Gastrocnemius medialis (tissue), 4 donors: ENCODE results near the gene CEACAM1. TPM values are rescaled to one million over a fixed set of nuclear protein-coding genes. Genes with fewer than 3 reads are reported as not detected.
"Not testable (repeated sequence)": the region's sequence is repeated elsewhere in the genome, so short reads cannot be mapped to it uniquely, and the experiment has no call there.

Experiments used
- ATAC-seq, 2 donors: fragments of 150-250 bp; one replicate each; pipeline ENCODE4 v1.9.1; 2016
- DNase-seq, 2 donors: peaks; one replicate each; pipeline ENCODE4 v3.0.0-alpha.2; 2019
- H3K27ac ChIP-seq, 4 donors: fragments of 200-600 bp; sonication (generic); 1 replicate in 1 of 4; 2 replicates in 3 of 4; pipeline ENCODE4 v1.5.1; 2016 to 2018; ENCODE audit warnings: mild to moderate bottlenecking in 2 of 4, moderate library complexity in 1 of 4
- H3K27me3 ChIP-seq, 3 donors: fragments of 200-600 bp; sonication (generic) in 2 of 3; 1 replicate in 1 of 3; 2 replicates in 2 of 3; pipeline versions ENCODE4 v1.5.1 to v1.6.0; 2016 to 2019; ENCODE audit warnings: mild to moderate bottlenecking in 1 of 3, moderate library complexity in 1 of 3
- H3K36me3 ChIP-seq, 2 donors: fragments of 200-600 bp; sonication (generic) in 1 of 2; one replicate each; pipeline ENCODE4 v1.5.1; 2017 to 2018
- H3K4me1 ChIP-seq, 2 donors: fragments of 200-600 bp; sonication (generic) in 1 of 2; one replicate each; pipeline ENCODE4 v1.5.1; 2016 to 2017; ENCODE audit warnings: mild to moderate bottlenecking in 2 of 2
- H3K4me3 ChIP-seq, 4 donors: fragments of 200-600 bp; sonication (generic) in 3 of 4; 1 replicate in 1 of 4; 2 replicates in 3 of 4; pipeline ENCODE4 v1.5.1; 2016 to 2019; ENCODE audit warnings: mild to moderate bottlenecking in 2 of 4
- H3K9me3 ChIP-seq, 3 donors: fragments of 200-600 bp; sonication (generic) in 2 of 3; 1 replicate in 1 of 3; 2 replicates in 2 of 3; pipeline ENCODE4 v1.5.1; 2016 to 2019
- CTCF ChIP-seq, 5 experiments: fragments of 450-650 bp in 3 of 5; fragments of 200-600 bp in 2 of 5; sonication (generic) in 2 of 5; IDR thresholded peaks in 4 of 5; conservative IDR thresholded peaks in 1 of 5; 1 replicate in 4 of 5; 2 replicates in 1 of 5; pipeline ENCODE4 v1.5.1; 2016 to 2019; ENCODE audit warnings: antibody characterized with exemption in 5 of 5, mild to moderate bottlenecking in 3 of 5, moderate library complexity in 3 of 5
- POLR2A ChIP-seq, 2 donors: fragments of 450-650 bp; IDR thresholded peaks; one replicate each; pipeline ENCODE4 v1.6.1; 2017; ENCODE audit warnings: antibody characterized with exemption in 2 of 2, mild to moderate bottlenecking in 2 of 2, moderate library complexity in 2 of 2
- in situ Hi-C, 4 donors: fragments of 200-750 bp; cut with MboI; loops; one replicate each; pipeline versions ENCODE4 v1.15.0 to v1.8.0; 2017; ENCODE audit warnings: low sequenced_read_pairs in 4 of 4
- intact Hi-C: fragments of 100-400 bp; cut with DNase I; formaldehyde crosslinking; loops from one replicate; pipeline ENCODE4 v1.15.1; 2023; ENCODE audit warnings: low total_unique reads
- total RNA-seq, 4 donors: library from RNA; depleted of rRNA; stranded (reverse); fragments of >200 nt; gene quantifications; one replicate each; pipeline versions ENCODE4 v1.1.0 to v1.2.3, GENCODE V29; 2016

The CEACAM1 gene
- total RNA-seq, 4 donors from 2014 or later, result 0.36 to 2.0 (median 0.53) TPM

GRCh38 chr19:42512130-42512636 is 16.1 kb downstream of the CEACAM1 start:
- peaks cover 0 to 2% (median 0%) of the 10 kb centered on the region in 3 donors for H3K9me3 ChIP-seq
- no peaks in the 10 kb centered on the region for H3K27me3 ChIP-seq
- no peak overlapping the region for H3K4me3 ChIP-seq
- intact Hi-C loops, result no loop called here
- no peak overlapping the region for H3K27ac ChIP-seq
- TF ChIP-seq CTCF (IDR thresholded peaks at IDR 0.05 in 4 of 5, conservative IDR thresholded peaks at IDR 0.05 in 1 of 5), result no peak
- TF ChIP-seq POLR2A (IDR thresholded peaks at IDR 0.05), result no peak
- no peaks in the 10 kb centered on the region for H3K4me1 ChIP-seq
- ATAC-seq (no peak), DNase-seq (no peak)
- no peaks in the 10 kb centered on the region for H3K36me3 ChIP-seq
- in situ Hi-C loops, result no loop called here

DNA sequence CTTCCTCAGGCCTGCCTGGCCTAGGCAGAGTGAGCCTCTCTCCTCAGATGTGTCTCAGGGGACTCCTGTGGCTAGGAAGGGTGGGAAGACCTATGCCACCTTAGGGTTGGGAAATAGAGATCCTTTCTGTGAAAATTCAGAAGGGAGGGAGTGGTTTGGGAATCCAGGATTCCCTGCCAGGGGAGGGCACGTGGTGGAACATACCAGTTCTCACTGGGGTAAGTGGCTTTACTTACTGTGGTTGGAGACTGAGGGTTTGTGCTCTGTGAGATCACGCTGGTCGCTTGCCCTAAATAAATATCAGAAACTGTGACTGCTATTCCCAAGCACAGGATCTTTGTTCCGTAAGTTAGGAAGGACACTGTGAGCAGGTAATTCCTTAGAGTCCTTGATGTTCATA is 16.9 kb downstream of the CEACAM1 start:
- H3K36me3 ChIP-seq, result no peaks in the 10 kb centered on the region

GRCh38 chr19:42508892-42509444 is 19.3 kb downstream of the CEACAM1 start:
- H3K4me1 ChIP-seq, result no peaks in the 10 kb centered on the region
- H3K27me3 ChIP-seq, result no peaks in the 10 kb centered on the region
- in situ Hi-C loops (no loop called here), intact Hi-C loops (no loop called here)
- TF ChIP-seq POLR2A (IDR thresholded peaks at IDR 0.05), result no peak
- TF ChIP-seq CTCF (IDR thresholded peaks at IDR 0.05 in 4 of 5, conservative IDR thresholded peaks at IDR 0.05 in 1 of 5), result no peak
- no peak overlapping the region for H3K27ac ChIP-seq
- DNase-seq, result no peak
- H3K36me3 ChIP-seq, result no peaks in the 10 kb centered on the region
- no peak for ATAC-seq
- H3K9me3 ChIP-seq, result no peaks in the 10 kb centered on the region
- H3K4me3 ChIP-seq, result no peak overlapping the region

More for the DNA sequence above, 16.9 kb downstream of the CEACAM1 start:
- no peaks in the 10 kb centered on the region for H3K27me3 ChIP-seq
- ATAC-seq (no peak), DNase-seq (no peak)
- TF ChIP-seq CTCF (IDR thresholded peaks at IDR 0.05 in 4 of 5, conservative IDR thresholded peaks at IDR 0.05 in 1 of 5) (no peak), POLR2A (IDR thresholded peaks at IDR 0.05) (no peak)
- no peak overlapping the region for H3K4me3 ChIP-seq
- H3K9me3 ChIP-seq, result no peaks in the 10 kb centered on the region
- H3K4me1 ChIP-seq, result no peaks in the 10 kb centered on the region
- no peak overlapping the region for H3K27ac ChIP-seq
- in situ Hi-C loops, result no loop called here
- intact Hi-C loops, result no loop called here

GRCh38 chr19:42505066-42505465 is 23.2 kb downstream of the CEACAM1 start:
- Histone ChIP-seq H3K27ac (no peak overlapping the region), H3K4me1 (no peaks in the 10 kb centered on the region), H3K9me3 (no peaks in the 10 kb centered on the region), H3K4me3 (no peak overlapping the region), H3K27me3 (no peaks in the 10 kb centered on the region), H3K36me3 (no peaks in the 10 kb centered on the region)
- ATAC-seq, result no peak
- in situ Hi-C loops (no loop called here), intact Hi-C loops (no loop called here)
- no peak for TF ChIP-seq POLR2A (IDR thresholded peaks at IDR 0.05)
- TF ChIP-seq CTCF (IDR thresholded peaks at IDR 0.05 in 4 of 5, conservative IDR thresholded peaks at IDR 0.05 in 1 of 5), result no peak
- DNase-seq, result no peak

DNA sequence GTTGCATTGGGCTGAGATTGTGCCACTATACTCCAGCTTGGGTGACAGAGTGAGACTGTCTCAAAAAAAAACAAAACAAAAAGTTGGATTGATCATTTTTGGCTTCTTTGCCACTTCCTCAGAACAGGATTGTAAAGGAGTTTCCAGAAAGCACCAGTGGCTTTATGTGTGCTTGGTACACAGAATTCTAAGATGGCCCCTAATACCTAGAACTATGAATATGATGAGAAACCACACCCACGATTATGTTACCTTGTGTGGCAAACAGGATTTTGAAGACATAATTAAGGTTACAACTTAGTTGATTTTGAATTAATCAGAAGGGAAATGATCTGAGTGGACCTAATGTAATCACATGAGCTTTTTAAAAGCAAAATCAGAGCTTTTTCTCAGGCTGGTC is 26.5 kb downstream of the CEACAM1 start:
- intact Hi-C loops, result no loop called here
- TF ChIP-seq POLR2A (IDR thresholded peaks at IDR 0.05) (no peak), CTCF (IDR thresholded peaks at IDR 0.05 in 4 of 5, conservative IDR thresholded peaks at IDR 0.05 in 1 of 5) (no peak)
- DNase-seq, result no peak
- ATAC-seq, result no peak
- in situ Hi-C loops, result no loop called here
- no peaks in the 10 kb centered on the region for H3K27me3 ChIP-seq
- peaks cover 5 to 15% of the 10 kb centered on the region in 2 donors for H3K4me1 ChIP-seq
- H3K9me3 ChIP-seq, result no peaks in the 10 kb centered on the region
- no peak overlapping the region for H3K27ac ChIP-seq
- no peaks in the 10 kb centered on the region for H3K36me3 ChIP-seq
- H3K4me3 ChIP-seq, result no peak overlapping the region

DNA sequence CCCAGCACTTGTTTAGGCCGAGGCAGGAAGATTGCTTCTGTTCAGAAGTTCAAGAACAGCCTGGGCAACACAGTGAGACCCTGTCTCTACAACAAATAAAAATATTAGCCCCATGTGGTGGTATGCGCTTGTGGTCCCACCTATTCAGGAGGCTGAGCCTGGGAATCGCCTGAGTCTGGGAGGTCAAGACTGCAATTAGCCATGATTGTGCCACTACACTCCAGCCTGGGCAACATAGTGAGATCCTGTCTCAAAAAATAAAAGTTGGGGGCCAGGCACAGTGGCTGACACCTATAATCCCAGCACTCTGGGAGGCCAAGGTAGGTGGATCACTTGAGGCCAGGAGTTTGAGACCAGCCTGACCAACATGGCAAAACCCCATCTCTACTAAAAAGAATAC is 27.0 kb downstream of the CEACAM1 start:
- H3K27me3 ChIP-seq, ATAC-seq, DNase-seq, intact Hi-C loops, H3K9me3 ChIP-seq, H3K27ac ChIP-seq, in situ Hi-C loops, H3K36me3 ChIP-seq, H3K4me3 ChIP-seq: not testable (repeated sequence)
- peaks cover 5 to 15% of the 10 kb centered on the region in 2 donors for H3K4me1 ChIP-seq
